ENCODE measurements around the gene RAB4A.
A peak's percentile ranks its signal among the peaks of the same experiment; 100 is the strongest.

Gene RAB4A

DNA sequence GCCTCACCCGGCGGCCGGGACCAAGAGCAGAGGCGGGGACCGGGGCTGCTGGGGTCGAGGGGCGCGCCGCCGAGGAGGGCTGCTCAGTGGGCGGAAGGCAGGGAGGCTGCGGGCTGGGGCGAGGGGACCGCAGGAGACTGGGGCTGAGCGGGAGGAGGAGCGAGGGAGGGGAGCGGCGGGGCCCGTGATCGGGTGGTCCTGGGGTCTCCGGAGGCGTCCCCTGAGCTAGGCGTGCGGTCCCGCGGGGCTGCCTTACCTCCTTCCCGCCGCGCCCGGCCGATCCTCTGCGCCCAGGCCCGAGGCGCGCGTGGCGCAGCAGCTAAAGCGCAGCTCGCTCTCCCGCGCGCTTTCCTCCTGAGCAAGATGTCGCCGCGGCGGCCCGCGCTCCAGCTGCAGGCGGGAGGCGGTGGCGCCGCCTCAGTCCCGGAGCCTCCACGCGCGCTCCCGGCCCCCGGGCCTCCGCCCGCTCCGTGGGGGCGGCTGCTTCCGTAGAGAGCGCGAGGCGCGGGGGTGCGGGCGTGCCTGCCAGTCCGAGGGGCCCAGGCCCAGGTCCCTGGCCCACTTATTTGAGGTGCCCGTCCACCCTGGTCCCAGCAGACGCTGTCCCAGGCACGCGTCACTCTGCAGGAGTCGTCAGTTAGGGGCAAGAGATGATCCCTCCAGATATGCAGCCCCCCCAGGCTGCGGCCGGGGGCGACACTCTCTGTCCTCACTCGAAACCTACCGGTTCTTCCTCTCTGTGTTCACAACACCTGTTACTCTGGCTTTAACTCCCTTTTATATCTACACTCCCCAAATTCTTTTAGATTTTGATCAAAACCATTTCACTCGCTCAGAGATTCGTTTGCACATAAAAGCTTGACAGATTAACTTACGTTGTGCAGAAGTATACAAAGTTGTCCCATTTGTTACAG is 72.0 kb downstream of the RAB4A start, which contains the start of gene CCSAP:
CCSAP (minus strand) TSS at position 392 of the 914 bp plus-strand sequence. CDS start 582 bp downstream, outside the sequence.
- no peaks in the 10 kb centered on the region; the same call in 1 of the 2 replicates for H3K4me1 ChIP-seq
- DNase-seq: no peak
- TF ChIP-seq, protein P1, sequence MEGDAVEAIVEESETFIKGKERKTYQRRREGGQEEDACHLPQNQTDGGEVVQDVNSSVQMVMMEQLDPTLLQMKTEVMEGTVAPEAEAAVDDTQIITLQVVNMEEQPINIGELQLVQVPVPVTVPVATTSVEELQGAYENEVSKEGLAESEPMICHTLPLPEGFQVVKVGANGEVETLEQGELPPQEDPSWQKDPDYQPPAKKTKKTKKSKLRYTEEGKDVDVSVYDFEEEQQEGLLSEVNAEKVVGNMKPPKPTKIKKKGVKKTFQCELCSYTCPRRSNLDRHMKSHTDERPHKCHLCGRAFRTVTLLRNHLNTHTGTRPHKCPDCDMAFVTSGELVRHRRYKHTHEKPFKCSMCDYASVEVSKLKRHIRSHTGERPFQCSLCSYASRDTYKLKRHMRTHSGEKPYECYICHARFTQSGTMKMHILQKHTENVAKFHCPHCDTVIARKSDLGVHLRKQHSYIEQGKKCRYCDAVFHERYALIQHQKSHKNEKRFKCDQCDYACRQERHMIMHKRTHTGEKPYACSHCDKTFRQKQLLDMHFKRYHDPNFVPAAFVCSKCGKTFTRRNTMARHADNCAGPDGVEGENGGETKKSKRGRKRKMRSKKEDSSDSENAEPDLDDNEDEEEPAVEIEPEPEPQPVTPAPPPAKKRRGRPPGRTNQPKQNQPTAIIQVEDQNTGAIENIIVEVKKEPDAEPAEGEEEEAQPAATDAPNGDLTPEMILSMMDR (IDR thresholded peaks at IDR 0.05; ENCODE audit: low read depth, low read length): no peak

DNA sequence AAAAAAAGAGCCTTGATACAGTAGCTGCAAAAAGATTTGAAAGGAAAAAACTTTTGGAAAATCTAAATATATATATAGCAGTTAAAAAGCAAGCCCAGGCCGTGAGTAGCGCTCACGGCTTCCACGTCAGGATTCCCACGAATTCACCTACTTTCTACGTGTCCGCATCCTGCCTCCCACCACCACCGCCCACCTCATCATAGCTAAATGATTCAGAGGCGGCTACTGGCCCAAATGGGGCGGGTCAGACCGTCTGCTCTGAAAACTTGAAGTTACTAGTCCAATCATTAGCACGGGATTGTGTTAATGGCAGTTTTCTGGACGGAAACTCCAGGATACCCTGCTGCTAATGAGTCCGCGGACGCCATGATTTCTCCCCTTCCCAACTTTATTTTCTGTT is 73.2 kb downstream of the RAB4A start:
- no peaks in the 10 kb centered on the region for H3K27me3 ChIP-seq
- no peak for DNase-seq
- no peak overlapping the region for H3K4me3 ChIP-seq (ENCODE audit: low read depth, low read length)
- no peaks in the 10 kb centered on the region for H3K36me3 ChIP-seq
- H3K9me3 ChIP-seq: no peaks in the 10 kb centered on the region
- TF ChIP-seq, protein P1 (IDR thresholded peaks at IDR 0.05; ENCODE audit: low read depth, low read length): no peak
- no peaks in the 10 kb centered on the region for H3K4me1 ChIP-seq

More for the DNA sequence above, 72.0 kb downstream of the RAB4A start, which contains the start of gene CCSAP:
- Histone ChIP-seq H3K36me3 (no peaks in the 10 kb centered on the region), H3K9me3 (no peaks in the 10 kb centered on the region), H3K4me3 (ENCODE audit: low read depth, low read length) (peak within 1 kb of the TSS; percentile 92), H3K27me3 (no peaks in the 10 kb centered on the region)

DNA sequence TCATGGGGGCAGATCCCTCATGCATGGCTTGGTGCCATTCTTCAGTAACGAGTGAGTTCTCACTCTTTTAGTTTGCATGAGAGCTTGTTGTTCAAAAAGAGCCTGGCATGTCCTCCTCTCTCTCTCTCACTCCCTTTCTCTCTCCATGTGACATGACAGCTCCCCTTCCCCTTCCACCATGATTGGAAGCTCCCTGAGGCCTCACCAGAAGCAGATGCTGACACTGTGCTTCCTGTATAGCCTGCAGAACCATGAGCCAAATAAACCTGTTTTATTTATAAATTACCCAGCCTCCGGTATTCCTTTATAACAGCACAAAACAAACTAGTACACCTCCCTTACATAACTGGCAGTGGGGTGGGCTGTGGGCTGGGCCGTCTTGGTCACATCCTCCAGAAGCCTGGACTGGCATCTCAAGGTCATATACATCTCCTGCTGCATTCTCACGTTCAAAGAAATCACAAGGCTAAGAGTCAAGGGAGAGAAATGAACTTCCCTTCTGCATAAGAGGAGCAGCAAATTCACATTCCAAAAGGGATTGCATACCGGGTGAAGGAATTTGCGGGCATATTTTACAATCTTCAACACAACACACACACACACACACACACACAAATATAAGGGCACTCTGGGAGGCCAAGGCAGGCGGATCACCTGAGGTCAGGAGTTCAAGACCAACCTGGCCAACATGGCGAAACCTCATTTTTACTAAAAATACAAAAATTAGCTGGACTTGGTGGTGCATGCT is 74.2 kb downstream of the RAB4A start:
- DNase-seq: no peak
- Histone ChIP-seq H3K4me3 (ENCODE audit: low read depth, low read length) (no peak overlapping the region), H3K4me1 (no peaks in the 10 kb centered on the region), H3K9me3 (no peaks in the 10 kb centered on the region), H3K36me3 (no peaks in the 10 kb centered on the region), H3K27me3 (no peaks in the 10 kb centered on the region)
- TF ChIP-seq, protein P1 (IDR thresholded peaks at IDR 0.05; ENCODE audit: low read depth, low read length): no peak

DNA sequence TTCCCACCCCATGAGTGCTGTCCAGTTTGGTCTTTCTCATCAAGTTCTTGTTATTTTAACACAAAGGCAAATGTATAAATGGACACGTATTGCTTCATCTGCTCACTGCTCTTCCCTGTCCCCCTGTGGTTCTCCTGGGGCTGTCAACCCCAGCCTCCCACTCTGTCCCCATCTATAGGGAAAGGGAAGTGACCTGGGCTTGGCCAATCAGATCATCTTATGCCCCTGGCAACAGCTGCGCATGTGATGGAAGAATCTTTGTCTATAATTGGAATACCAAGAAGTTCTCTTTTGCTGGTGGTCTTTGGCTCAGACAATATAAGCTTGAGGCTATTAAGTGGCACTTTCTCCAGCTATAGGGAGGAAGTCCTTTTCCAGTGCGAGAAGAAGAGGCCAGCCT is 76.6 kb downstream of the RAB4A start:
- Histone ChIP-seq H3K36me3 (no peaks in the 10 kb centered on the region), H3K27me3 (no peaks in the 10 kb centered on the region), H3K9me3 (no peaks in the 10 kb centered on the region), H3K4me3 (ENCODE audit: low read depth, low read length) (no peak overlapping the region), H3K4me1 (no peaks in the 10 kb centered on the region)
- no peak for DNase-seq
- TF ChIP-seq, protein P1 (IDR thresholded peaks at IDR 0.05; ENCODE audit: low read depth, low read length): no peak

DNA sequence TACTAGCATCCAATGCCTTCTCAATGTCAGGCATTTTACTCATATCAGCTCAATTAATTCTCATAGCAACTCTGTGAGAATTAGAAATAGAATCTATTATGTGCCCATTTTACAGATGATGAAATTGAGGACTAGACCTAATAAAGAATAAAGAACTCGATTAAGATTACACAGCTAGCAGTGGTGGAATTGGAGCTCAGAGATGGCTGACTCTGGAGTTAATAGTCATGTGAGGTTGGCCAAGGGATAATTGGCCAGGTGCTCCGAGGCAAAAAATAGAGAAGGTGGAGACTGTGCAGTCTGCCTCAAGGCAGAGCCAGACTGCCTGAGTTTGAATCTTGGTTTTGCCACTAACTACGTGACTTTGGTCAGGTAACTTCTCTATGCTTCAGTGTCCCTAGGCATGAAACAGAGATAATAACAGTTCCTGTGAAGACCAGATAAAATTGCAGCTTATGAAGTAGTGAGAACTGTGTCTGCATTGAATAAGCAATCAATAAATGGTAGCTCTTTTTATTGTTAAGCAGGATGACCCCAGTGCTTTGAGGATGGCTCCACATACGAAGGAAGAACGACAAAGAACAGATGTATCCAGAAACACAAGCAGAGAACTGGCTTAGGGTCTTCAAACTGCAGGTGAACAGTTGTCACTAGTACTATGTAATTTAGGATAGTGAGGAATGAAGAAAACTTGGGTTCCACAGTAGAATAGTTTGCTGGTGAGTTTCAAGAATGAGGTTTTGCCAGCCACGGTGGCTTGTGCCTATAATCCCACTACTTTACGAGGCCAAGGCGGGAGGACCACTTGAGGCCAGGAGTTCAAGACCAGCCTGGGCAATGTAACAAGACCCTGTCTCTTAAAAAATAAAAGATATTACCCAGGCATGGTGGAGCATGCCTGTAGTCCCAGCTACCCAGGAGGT is 78.8 kb downstream of the RAB4A start:
- Histone ChIP-seq H3K36me3 (no peaks in the 10 kb centered on the region), H3K4me3 (ENCODE audit: low read depth, low read length) (no peak overlapping the region), H3K9me3 (no peaks in the 10 kb centered on the region), H3K4me1 (no peaks in the 10 kb centered on the region), H3K27me3 (no peaks in the 10 kb centered on the region; the same call in 1 of the 2 replicates)
- no peak for DNase-seq
- TF ChIP-seq, protein P1 (IDR thresholded peaks at IDR 0.05; ENCODE audit: low read depth, low read length): no peak
